GM19452 (cell line): Measurements from ENCODE around the gene ZNF426.

Source experiments
- ATAC-seq: cut with Tn5 transposase; IDR thresholded peaks from one replicate; pipeline ENCODE4 v1.9.1; 2021; ENCODE audit not compliant: unreplicated experiment

The ZNF426 gene

GRCh38 chr19:9498183-9498902, 40.1 kb downstream of the ZNF426 start, which contains the start of gene ZNF560:
Gene ZNF560 (minus strand): TSS chr19:9498616. CDS start chr19:9475313, 23,303 bp downstream.
- no peak for ATAC-seq

GRCh38 chr19:9494096-9494495, 44.3 kb downstream of the ZNF426 start:
- ATAC-seq, result no peak

- ATAC-seq, result no peak
Measured at GRCh38 chr19:9487016-9487415, 51.4 kb downstream of the ZNF426 start.

- no peak for ATAC-seq
Measured at GRCh38 chr19:9485140-9485539, 53.3 kb downstream of the ZNF426 start.

GRCh38 chr19:9474975-9475374, 63.5 kb downstream of the ZNF426 start:
- no peak for ATAC-seq
